HG03045 (cell line): ENCODE data around the gene LHX5.
"Not testable (repeated sequence)": the region's sequence is repeated elsewhere in the genome, so short reads cannot be mapped to it uniquely, and the experiment has no call there.

ENCODE experiments used
- ATAC-seq: cut with Tn5 transposase; IDR thresholded peaks from one replicate; pipeline ENCODE4 v1.9.1; 2021; ENCODE audit warnings: mild to moderate bottlenecking, moderate library complexity; ENCODE audit not compliant: unreplicated experiment

LHX5 gene

DNA sequence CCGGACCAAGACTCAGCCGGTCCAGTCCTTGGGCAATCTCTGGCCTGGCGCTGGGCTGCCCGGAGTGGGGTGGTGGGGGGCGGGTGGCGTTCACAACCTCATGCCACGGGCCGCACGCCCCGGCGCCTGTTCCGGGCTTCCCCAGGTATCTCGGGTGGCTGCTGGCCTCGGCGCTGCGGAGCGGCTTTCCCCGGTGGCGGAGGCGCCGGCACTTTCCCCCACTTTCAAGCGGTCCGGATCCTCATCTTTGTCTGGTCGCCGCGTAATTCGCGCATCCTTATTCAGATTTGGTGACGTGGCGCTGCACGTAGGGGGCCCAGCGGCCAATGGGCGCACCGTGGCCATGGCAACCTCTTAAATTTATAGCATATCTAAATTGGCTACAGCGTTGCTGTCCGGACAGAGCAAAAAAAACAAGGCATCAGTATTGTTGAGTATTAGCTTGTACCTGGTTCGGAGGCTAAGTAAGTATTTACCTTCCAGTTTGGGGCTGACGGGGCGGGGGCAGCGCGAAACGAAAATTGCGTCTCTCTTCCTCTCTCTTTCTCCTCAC, at the start of gene LHX5:
TSS of gene LHX5 (minus strand) at position 253 of the 553 bp plus-strand sequence. CDS start 373 bp downstream, outside the sequence.
- ATAC-seq = no peak

DNA sequence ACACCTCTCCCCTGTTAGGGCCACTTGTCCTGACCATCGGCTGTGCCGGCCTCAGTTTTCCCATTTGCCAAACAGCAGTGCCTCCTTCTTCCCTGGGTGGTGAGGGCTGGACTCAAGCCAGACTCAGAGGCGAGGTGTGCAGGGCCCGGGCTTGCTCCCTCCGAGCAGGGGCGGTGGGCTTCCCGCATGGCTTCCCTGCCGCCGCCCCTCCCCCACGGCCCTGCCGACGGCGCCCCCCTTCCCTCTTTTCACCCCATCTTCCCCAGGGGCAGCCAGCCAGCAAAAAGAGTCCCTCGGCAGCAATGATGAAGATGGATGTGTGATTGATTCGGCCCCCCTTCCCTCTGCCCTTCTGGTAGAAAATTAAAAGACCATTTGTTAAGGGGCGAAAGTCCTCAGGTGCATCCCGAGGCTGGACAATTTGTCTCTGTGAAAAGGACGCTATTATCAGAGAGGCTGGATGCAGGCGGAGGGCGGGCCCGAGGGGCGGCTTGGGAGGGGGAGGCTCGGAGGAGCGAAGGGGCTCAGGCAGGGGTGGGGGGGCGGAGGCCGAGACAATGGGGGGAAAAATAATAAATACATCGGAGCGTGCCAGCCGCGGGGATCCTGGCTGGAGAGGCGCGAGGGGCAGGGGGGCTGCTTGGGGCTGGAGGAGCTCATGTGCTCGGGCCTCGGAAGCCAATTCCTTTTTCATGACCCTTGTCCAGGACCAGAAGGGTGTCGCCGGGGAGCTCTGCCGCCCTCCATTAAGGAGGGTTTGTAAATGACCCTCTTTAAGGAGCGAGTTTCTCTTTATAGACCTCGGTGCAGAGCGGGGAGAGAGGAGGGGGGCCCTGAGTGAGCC, 48.0 kb upstream of the LHX5 start:
- ATAC-seq = no peak

DNA sequence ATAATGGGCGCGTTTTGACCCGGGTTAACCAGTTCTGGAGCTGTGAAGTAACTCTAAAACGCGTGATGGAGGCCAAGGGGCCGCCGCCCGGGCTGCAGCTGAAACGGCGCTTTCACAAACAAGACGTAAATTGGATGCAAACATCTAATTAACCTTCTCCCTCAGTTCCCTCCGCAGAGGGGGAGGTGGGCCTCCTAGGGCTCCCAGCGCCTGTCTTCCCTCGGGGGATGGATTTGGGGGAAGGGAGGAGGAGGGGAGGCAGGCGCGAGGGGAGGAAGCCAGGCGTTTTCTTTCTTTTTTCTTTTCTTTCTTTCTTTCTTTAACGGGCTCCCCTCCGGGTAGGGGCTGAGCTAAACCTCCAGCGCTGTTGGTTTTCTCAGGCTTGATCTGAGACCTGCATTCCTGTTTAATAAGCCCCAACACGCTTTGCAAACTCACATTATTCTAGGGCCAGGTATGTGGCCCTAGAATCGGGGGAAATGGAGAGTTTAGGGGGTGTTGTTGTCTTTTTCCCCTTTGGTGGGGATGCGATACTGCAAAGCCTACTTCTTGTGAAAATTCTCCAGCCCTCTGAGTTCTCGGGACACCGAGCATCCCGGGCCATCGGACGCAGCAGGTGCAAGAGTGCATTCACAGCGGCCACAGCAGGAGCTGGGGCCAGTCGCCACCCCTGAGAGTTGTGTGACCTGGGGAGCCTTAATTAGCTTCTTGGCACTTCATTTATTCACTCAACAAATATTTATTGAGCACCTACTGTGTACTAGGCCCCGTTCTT, 43.6 kb upstream of the LHX5 start:
- no peak for ATAC-seq

DNA sequence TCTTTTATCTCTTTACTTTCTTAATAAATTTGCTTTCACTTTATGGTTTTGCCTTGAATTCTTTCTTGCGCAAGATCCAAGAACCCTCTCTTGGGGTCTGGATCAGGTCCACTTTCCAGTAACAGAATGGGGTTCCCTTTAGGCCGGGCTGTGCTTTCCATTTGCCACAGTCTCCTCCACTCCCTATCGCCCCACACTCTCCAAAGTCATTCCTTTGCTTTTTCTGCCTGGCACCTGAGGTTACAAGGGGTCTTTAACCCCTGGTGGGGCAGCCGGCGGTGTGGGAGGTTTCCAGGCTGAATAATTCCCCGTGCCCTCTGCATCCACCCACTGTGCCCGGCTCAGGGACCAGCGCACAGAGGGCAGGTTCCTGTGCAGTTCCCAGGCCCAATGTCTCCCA, 42.9 kb upstream of the LHX5 start:
- ATAC-seq = no peak

DNA sequence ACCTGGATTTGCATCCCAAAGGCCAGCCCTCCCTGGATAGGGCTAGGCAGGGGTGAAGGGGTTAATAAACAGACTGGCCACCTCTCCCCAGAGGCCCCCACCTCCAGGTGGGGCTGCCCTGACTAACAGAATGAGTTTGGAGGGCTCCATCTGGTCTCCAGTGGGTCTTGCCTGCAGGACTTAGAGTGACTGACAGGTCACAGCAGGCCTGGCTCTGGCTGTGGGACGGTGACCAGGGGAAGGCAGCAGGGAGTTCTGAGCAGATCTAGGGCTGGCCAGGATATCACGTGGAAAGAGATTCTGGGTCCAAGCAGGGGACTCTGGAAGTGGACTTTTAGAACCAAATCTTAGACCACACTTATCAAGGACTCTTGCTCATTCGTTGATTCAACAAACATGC, 40.9 kb upstream of the LHX5 start:
- ATAC-seq = no peak

DNA sequence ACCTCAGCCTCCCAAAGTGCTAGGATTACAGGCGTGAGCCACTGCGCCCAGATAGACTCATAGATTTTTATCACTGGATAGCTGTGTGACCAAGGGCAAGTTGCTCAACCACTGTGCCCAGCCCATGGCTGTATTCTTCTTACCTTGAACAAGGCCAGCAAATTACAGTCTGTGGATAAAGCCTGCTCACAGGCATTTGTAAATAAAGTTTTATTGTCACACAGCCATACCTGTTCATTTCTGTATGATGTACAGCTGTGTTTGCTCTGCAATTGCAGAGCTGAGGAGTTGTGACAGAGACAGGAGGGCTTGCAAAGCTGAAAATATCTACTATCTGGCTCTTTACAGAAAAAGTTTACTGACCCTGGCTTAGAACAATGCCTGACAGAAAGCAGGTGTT, 35.2 kb upstream of the LHX5 start:
- ATAC-seq = no peak

DNA sequence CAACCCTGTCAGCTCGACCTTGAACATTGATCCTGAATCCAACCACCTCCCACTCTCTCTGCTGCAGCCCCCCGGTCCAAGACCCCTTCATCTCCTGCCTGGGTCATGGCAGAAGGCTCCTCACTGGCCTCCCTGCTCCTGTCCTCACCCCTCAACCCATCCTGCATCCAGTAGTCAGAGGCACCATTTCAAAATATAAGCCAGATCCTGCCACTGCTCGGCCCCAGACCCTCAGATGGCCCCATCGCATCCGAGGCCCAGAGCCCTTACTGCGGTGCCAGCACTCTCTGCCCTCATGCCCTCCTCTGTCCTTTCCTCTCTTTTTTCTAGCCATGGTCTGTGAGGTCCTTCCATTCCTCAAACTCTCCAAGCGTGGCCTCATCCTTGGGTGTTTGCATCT, 34.3 kb upstream of the LHX5 start:
- ATAC-seq = no peak

DNA sequence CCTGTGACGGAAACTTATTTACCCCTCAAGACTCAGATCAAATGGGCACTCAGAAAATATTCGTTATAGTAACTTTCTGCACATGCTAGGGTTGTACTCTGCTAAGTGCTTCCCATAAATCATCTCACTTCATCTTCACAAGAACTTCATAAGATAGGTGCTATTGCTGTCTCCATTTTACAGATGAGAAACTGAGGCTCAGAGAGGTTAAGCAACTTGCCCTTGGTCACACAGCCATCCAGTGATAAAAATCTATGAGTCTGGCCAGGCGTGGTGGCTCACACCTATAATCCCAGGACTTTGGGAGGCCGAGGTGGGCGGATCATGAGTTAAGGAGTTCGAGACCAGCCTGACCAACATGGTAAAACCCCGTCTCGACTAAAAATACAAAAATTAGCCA, 33.2 kb upstream of the LHX5 start:
- no peak for ATAC-seq

DNA sequence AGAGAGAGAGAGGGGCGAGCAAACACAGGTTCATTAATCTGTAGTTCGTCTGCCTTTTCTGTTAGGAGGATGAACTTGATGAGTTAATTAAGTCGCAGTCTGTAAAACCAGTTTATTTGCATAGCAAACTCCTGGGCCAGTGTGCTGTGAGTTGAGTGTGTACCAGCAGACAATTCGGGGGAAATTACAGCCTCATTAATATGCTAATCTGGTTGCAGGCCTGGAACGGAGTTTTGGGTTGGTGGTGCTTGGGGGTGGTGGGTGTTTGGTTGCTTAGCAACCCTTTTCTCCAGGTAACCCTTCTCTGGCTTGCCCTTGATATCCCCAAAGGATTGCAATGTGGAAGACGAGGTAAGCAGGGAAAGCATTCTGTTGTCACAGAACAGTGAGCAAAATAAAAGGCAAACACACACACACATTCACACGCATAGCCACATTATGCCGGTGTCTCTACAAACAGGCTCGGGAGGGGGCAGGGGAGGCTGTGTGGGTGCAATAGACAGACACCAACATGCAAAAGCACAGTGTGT, 29.2 kb upstream of the LHX5 start:
- ATAC-seq = no peak

DNA sequence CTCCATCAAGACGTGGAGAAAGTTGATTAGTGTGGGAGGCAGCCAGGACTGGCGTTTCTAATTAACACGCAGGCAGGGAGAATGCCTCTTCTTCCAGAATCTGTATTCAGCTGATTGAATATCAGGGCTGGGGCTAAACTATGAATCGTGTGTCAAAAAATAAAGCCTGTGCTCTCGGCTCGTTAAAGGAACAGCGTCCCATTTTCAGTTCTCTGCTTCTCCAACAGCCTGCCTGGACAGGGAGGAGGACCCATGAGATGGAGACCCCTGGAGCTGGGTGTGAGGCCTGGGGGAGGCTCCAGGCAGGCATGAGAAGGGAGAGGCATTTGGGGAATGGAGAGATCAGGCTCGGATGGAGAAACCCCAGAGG, 28.6 kb upstream of the LHX5 start:
- no peak for ATAC-seq

DNA sequence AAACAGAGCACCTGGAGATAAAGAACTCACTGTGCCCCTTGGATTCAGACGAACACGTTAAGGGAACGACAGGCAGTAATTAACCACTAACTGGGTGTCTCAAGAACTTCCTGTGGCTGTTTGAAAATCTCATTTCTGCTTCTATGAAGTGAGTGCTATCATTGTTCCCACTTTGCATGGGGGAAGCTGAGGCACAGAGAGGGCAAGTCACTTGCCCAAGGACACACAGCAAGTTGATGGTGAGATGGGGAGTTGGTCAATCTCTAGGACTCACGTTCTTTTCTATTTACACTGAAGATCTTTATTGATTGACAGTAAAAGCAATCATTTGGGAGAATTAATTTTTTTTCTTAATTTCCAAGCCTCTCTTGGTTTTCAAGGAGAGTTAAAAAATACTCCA, 26.8 kb upstream of the LHX5 start:
- ATAC-seq = no peak

DNA sequence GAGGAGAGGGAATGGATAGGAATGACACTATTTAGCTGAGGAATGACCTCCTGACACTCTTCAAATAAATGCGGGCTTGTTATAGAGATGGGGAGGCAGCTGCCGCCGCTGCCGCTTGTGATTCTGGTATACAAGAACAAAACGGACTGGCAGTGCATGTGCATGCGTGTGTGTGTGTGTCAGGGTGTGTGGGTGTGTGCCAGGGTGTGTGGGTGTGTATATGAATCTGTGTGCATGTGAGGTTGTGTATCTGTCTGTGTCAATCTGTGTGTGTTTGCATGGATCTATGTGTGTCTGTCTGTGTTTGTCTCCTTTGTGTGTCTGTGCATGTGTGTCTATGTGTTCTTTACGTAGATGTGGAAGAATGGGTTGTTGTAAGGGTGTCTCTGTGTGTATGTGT, 26.0 kb upstream of the LHX5 start:
- no peak for ATAC-seq

DNA sequence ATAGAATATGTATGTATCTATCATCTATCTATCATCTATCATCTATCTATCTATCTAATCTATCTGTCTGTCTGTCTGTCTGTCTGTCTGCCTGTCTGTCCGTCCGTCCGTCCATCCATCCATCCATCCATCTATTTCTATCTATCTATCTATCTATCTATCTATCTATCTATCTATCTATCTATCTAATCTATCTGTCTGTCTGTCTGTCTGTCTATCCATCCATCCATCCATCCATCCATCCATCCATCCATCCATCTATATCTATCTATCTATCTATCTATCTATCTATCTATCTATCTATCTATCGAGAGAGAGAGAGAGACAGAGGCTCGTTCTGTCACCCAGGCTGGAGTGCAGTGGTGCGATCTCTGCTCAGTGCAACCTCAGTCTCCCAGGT, 24.3 kb upstream of the LHX5 start:
- ATAC-seq = not testable (repeated sequence)

DNA sequence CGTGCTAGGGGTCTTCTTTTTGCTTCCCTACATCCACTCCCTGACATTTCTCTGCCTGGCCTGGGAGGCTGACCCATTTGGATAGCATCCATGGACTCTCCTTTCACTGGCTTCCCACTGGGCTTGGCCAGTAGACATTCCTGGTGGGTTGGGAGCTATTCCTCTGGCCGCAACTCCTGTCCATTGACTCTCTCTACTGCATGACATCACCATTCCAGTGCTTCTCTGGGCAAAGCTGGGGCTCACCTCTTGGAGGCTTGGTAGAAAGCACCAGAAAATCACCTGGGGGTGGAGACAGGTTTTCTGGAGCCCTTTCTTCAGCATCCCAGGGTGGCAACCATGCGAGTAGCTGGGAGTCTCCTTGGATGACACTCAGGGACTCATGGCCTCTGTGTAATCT, 16.7 kb upstream of the LHX5 start:
- no peak for ATAC-seq

DNA sequence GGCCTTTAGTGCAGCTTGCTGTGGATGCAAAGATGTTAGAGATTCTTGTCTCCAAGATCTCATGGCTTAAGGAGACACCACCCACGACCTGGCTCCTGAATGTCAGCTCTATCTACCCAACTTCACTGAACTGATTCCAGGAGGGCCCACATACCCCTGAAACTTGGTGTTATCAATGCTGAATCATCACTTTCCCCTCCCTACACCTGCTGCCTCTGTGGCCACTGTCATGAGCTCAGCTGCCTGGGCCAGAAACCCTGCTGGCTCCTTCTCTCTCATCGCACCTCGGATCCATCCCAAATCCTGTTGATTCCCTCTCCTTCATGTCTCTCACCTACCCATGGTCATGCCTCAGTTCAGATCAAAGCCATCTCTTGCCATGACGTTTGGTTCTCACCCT, 15.1 kb upstream of the LHX5 start:
- ATAC-seq = no peak

DNA sequence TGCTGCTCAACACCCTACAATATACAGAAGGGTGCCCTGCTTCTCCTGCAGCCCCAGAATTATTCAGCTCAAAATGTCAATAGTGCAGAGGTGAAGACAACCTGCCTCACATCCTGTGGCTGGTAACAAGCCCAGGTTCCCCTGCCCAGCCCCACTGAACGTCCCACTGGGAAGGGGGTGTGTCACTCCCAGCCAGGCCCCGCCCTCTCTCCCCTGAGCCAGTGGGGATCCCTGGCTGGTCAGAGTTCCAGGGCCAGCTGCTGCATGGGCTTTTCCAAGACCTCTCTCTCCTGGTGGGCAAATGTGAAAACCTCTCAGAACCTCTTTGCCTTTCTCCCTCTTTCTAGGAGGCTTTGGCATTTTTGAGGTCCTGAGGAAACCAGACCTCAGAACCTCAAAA, 13.7 kb upstream of the LHX5 start:
- ATAC-seq = no peak

DNA sequence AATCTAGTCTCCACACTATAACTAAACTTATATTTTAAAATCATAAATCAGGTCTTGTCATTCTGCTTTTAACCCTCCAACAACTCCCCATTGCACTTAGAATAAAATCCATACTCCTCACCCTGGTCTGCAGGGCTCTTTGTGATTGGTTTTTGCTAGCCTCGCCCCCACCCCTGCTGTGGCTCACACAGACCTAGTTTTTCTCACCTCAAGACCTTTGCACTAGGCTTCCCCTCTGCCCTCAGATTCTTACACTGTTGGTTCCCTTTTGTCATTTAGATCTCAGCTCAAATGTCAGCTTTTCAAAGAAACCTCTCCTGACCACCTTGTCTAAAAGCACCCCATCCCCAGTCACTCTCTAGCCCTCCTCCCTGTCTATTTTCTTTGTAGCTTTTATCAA, 10.7 kb upstream of the LHX5 start:
- ATAC-seq = no peak

DNA sequence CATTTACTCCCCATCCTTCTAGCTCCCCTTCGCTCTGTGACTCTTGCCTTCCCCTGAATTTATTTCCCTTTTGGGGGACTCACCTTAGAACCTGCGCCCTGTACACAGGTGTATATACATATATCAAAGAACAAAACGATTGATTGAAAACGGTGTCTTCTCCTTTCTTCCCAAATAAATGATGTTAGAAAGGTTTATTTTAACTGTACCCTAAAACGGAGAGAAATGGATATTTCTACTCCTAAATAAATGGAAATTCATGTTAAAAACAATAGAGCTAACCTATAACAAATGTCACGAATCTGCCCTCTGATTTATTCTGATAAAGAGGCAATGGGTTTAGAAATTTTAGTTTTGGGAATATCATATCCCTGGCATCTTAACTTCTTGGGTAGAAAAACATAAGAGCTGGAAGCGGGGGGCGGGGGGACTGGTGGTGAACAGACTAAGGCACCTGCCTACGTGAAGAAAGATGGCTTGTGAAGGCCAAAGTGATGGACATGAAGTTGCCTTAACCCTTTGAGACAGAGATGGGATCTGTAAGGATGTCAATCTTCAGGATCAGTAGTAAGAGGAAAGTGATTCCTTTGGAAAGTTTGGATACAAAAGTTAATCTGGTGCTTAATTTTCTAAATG, 8.8 kb upstream of the LHX5 start:
- no peak for ATAC-seq

DNA sequence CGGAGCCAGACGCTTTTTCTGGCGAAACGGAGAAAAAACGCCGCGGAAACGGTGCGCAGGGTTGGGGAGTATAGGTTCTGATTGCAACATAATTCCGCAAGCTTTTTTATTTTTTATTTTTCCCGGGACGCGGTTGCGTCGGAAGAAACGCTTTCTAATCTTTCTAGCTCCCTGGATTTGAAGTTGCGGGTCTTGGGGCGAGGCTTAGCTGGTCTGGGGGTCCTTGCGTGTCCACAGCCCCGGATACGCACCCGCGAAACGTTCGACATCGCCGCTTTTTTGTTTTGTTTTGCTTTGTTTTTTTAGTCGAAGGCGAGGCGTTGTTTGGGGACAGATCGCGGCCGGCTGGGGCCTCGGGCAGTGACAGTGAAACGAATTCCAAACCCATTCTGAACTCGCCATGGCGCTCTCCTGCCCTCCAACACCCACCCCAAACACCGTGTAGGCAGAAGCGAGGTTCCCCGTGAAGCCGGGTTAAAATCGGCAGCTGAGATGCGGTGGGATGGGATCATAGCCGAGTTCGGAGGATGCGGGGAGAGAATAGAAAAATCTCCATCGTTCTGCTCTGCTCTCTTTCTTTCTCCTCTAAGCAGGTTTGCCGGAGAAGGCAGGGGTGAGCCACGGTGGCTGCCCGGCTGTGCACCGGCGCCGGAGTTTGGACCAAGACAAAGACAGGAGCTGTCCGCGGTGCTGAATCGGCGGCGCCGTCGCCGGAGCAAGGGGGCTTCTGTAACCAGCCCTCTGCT, 8.1 kb upstream of the LHX5 start:
- no peak for ATAC-seq

DNA sequence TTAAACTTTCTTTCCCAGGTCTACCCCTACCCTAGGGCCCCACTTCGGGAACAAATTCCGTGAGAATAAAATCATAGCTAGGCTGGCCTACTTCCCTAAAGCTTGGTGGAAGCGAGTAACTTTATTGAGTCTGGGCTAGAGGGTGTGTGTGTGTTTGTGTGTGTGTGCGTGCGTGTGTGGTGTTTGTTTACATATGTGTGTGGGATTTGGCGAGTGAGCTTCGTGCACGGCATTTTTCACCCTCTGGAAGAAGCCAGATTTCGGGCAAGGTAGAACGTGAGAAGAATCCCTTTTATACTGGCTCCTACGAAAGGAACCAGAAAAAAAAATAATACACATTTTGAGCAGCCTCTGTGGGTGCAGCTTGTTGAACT, 7.5 kb upstream of the LHX5 start:
- ATAC-seq = no peak
